Right lobe of liver (tissue), 6 donors: ENCODE measurements around the gene ARHGAP32. TPM values are rescaled to one million over a fixed set of nuclear protein-coding genes. Genes with fewer than 3 reads are reported as not detected.
A peak's percentile ranks its signal among the peaks of the same experiment; 100 is the strongest.

ENCODE experiments used
- ATAC-seq, 4 donors: fragments of 200-7000 bp; cut with Tn5 transposase; one replicate each; pipeline ENCODE4 v1.9.1; 2020; ENCODE audit warnings: mild to moderate bottlenecking in 4 of 4, moderate library complexity in 4 of 4
- DNase-seq, 3 donors: peaks; one replicate each; pipeline ENCODE4 v3.0.0-alpha.2; 2020
- H3K27ac ChIP-seq, 3 donors: fragments of 200-600 bp; one replicate each; pipeline ENCODE4 v1.8.0; 2022
- H3K27me3 ChIP-seq, 2 donors: fragments of 200-600 bp; one replicate each; pipeline ENCODE4 v1.8.0; 2022
- H3K36me3 ChIP-seq, 4 donors: fragments of 200-600 bp; sonication (generic) in 1 of 4; one replicate each; pipeline versions ENCODE4 v1.5.1 to v1.8.0; 2017 to 2022; ENCODE audit warnings: control low read depth in 1 of 4
- H3K4me1 ChIP-seq, 4 donors: fragments of 200-600 bp; sonication (generic) in 1 of 4; one replicate each; pipeline versions ENCODE4 v1.5.1 to v1.8.0; 2017 to 2022; ENCODE audit warnings: control low read depth in 1 of 4
- H3K4me3 ChIP-seq, 3 donors: fragments of 200-600 bp; one replicate each; pipeline ENCODE4 v1.8.0; 2022
- H3K9me3 ChIP-seq, 4 donors: fragments of 200-600 bp; sonication (generic) in 1 of 4; one replicate each; pipeline versions ENCODE4 v1.5.1 to v1.8.0; 2017 to 2022; ENCODE audit warnings: control low read depth in 1 of 4
- POLR2A ChIP-seq: fragments of 450-650 bp; IDR thresholded peaks from one replicate; pipeline ENCODE4 v1.6.1; 2017; ENCODE audit warnings: antibody characterized with exemption, mild to moderate bottlenecking
- WGBS: methylation state at CpG from one replicate; pipeline ENCODE4 v1.1.6; 2018; ENCODE audit warnings: low coverage, low lambda C conversion rate; ENCODE audit not compliant: insufficient coverage; ENCODE audit errors: missing lambda C conversion rate; 5-methylcytosine and 5-hydroxymethylcytosine counted together
- intact Hi-C, 2 donors: fragments of 100-400 bp; cut with DNase I; formaldehyde crosslinking; loops; one replicate each; pipeline versions ENCODE4 v1.11.2 to v1.14.1; 2022
- total RNA-seq, 6 experiments: library from RNA; depleted of rRNA in 2 of 6; stranded (reverse); fragments of >200 nt in 2 of 6; fragmentation: NEBNext Ultra II Directional in 3 of 6; extraction: Animal tissue kit (Norgen Biotek cat#: 25700) in 3 of 6; gene quantifications; one replicate each; pipeline versions ENCODE4 v1.1.0 to v1.2.4, GENCODE V29; 2016 to 2023
- TF ChIP-seq, protein P1 (sequence below), 4 donors: fragments of 200-600 bp in 3 of 4; fragments of 450-650 bp in 1 of 4; IDR thresholded peaks; one replicate each; pipeline versions ENCODE4 v1.5.1 to v1.8.0; 2016 to 2022; ENCODE audit warnings: antibody characterized with exemption in 4 of 4, mild to moderate bottlenecking in 2 of 4
- donor health status: DM: no; HTN: yes; CAD: no.
- donor health status: DM: no; HTN: no; CAD: no.
- donor health status: DM: no; HTN: no; CAD: no.
- donor health status: DM: no; HTN: yes; CAD: no.
- donor health status: DM: no; HTN: yes; CAD: no.

Gene ARHGAP32
- total RNA-seq, 6 experiments from 2014 or later = 5.0 to 12.3 (median 10.0) TPM

DNA sequence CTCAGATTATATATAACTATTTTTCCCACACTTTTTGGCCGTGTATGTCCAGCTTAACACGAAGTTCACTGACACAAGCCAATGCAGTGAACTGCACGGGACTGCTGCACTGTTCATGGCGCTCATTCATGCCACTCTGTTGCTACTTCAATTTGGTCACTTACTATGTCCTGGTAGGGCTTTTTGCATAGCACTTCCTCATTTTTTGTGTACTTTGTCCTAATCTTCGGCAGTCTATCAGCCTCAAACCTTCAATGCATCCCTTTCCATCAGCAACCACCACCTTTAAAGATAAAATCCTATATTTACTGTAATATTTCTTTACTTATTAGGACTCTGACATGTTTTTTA lies 18.7 kb upstream of the ARHGAP32 start:
- H3K36me3 ChIP-seq = no peaks in the 10 kb centered on the region
- H3K27me3 ChIP-seq = no peaks in the 10 kb centered on the region
- intact Hi-C loops = no loop called here
- peaks cover 0 to 15% (median 0%) of the 10 kb centered on the region in 4 donors for H3K4me1 ChIP-seq
- no peaks in the 10 kb centered on the region for H3K9me3 ChIP-seq
- ATAC-seq (peak; percentile 29 to 74 (median 61)), DNase-seq (no peak)
- no peak overlapping the region for H3K27ac ChIP-seq
- WGBS = 51% methylated on average over 5 of the region's 5 CpGs
- TF ChIP-seq POLR2A = no peak
- TF ChIP-seq, protein P1, sequence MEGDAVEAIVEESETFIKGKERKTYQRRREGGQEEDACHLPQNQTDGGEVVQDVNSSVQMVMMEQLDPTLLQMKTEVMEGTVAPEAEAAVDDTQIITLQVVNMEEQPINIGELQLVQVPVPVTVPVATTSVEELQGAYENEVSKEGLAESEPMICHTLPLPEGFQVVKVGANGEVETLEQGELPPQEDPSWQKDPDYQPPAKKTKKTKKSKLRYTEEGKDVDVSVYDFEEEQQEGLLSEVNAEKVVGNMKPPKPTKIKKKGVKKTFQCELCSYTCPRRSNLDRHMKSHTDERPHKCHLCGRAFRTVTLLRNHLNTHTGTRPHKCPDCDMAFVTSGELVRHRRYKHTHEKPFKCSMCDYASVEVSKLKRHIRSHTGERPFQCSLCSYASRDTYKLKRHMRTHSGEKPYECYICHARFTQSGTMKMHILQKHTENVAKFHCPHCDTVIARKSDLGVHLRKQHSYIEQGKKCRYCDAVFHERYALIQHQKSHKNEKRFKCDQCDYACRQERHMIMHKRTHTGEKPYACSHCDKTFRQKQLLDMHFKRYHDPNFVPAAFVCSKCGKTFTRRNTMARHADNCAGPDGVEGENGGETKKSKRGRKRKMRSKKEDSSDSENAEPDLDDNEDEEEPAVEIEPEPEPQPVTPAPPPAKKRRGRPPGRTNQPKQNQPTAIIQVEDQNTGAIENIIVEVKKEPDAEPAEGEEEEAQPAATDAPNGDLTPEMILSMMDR (IDR thresholded peaks at IDR 0.05) = no peak
- H3K4me3 ChIP-seq = no peak overlapping the region

DNA sequence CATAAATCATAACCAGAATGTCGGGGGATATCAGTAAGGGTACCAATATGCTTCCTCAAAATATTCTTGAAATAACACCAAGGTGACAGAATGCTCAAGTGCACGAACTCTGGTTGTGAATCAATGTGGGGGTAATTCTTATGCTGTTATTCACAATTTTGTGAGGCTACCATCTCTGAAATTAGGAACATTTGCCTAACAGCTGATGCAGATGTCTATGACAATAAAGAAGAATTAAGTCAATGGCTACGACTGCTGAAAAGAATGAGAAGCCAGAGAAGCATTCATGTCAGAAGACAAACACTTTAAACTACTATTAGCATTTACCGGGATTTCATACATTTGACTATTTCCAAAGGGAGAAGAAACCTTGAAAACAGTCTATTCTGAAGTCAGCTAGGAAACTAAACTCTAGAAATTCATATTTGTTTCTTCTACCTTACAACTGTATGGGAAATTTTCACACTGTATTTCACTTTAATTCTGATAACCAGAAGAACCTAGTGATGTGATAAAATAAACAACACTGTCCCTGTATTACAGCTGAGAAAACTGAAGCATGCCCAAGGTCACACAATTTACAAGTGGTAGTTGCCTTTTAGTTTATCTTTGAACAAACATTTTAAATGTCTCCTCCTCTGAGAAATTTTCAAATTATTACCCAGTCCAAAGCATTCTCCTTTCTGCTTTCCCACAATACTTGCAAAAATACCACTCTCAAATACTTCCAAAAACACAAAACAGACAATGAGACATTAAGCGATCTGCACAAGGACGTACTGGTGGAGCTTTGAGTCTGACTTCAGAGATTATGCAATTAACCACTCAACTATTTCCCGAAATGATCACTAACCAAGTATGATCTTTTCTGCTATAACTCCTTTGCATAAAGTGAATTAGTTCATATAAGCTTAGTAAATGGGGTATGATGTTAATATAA lies 18.0 kb upstream of the ARHGAP32 start:
- no peaks in the 10 kb centered on the region for H3K27me3 ChIP-seq

DNA sequence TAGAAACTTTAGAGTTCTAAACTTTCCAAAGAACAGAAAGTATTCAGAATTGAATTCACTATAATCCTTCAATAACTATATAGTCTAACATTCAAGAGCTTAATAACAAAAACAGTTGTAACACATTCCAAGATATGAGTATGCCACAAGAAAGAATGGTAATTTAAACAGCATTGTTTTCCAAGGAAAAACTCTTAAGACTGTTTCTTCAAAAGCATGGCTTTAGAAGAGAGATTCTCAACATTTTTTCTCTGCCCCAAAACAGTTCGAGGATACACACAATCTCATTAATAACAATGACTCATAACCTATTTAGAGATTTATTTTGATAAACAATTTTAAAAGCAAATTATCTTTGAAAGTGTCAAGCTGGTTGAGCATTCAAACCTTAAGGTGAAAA lies 16.7 kb upstream of the ARHGAP32 start:
- H3K36me3 ChIP-seq = no peaks in the 10 kb centered on the region
- H3K9me3 ChIP-seq = no peaks in the 10 kb centered on the region
- no peak for DNase-seq
- no peaks in the 10 kb centered on the region for H3K27me3 ChIP-seq
- WGBS = 63% methylated on average over 1 of the region's 1 CpG
- ATAC-seq = no peak
- intact Hi-C loops = no loop called here
- peaks cover 0 to 15% (median 0%) of the 10 kb centered on the region in 4 donors for H3K4me1 ChIP-seq
- no peak overlapping the region for H3K4me3 ChIP-seq
- H3K27ac ChIP-seq = no peak overlapping the region
- no peak for TF ChIP-seq POLR2A
- TF ChIP-seq, protein P1 (IDR thresholded peaks at IDR 0.05) = no peak

More for the DNA sequence above, 18.0 kb upstream of the ARHGAP32 start:
- WGBS = 42% methylated on average over 7 of the region's 7 CpGs
- no peaks in the 10 kb centered on the region for H3K36me3 ChIP-seq
- peaks cover 0 to 15% (median 0%) of the 10 kb centered on the region in 4 donors for H3K4me1 ChIP-seq
- H3K27ac ChIP-seq = no peak overlapping the region
- no peaks in the 10 kb centered on the region for H3K9me3 ChIP-seq
- peak; percentile 53 to 77 (median 66) for ATAC-seq
- intact Hi-C loops = no loop called here
- no peak overlapping the region for H3K4me3 ChIP-seq
- no peak for DNase-seq
- TF ChIP-seq, protein P1 (IDR thresholded peaks at IDR 0.05) = no peak
- TF ChIP-seq POLR2A = no peak

DNA sequence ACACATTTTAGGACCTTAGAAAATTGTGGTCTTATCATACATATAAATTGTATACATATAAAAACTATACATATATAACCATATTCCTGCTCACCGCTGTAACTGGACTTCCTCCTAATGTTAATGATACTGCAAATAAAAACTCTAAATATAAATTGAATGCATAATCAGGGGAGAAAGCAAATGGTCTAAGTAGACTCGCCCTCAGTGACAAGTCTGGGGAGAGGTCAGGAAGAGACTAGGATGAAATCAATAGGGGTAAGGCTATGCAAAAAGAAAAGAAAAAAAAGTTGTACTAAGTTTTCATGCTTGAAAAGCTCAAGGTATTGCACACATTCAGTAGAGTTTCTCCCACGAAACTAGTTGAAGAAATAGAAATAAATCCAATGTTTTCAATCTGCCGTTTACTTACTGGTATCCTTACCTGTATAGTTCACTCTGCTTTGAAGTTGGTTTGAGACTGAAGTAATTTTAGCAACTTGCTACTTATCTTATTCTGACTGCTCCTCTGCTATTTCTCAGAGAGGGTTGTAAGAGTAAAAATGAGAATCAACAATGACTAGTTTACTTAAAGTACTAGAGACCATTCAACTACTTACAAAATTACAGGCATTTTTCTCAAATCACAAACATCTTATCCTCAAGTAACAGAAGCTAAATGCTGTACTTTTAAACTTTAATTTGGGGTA lies 12.2 kb upstream of the ARHGAP32 start:
- TF ChIP-seq, protein P1 (IDR thresholded peaks at IDR 0.05) = no peak
- no peak for TF ChIP-seq POLR2A
- intact Hi-C loops = no loop called here
- Histone ChIP-seq H3K36me3 (no peaks in the 10 kb centered on the region), H3K9me3 (no peaks in the 10 kb centered on the region), H3K4me1 (no peaks in the 10 kb centered on the region), H3K27ac (no peak overlapping the region), H3K4me3 (no peak overlapping the region), H3K27me3 (no peaks in the 10 kb centered on the region)
- DNase-seq (no peak), ATAC-seq (no peak)
- 81% methylated on average over 4 of the region's 4 CpGs for WGBS
